Measurements from ENCODE around the gene MBD3L2. TPM values are rescaled to one million over a fixed set of nuclear protein-coding genes. Genes with fewer than 3 reads are reported as not detected.

MBD3L2 gene
- polyA plus RNA-seq, 12 donors = not detected

Other genes starting within 250 kb of the MBD3L2 start
- under 1 TPM in 10 of 12 donors, not detected in 2; 0.07 to 0.41 (median 0.11) TPM for gene ADGRE1, start 161.7 kb upstream of the MBD3L2 start, polyA plus RNA-seq (ENCODE audit: insufficient read length in 12 of 12)
- not detected for gene MBD3L2B, start 27.9 kb upstream of the MBD3L2 start, polyA plus RNA-seq (ENCODE audit: insufficient read length in 12 of 12)
- not detected for gene MBD3L5, start 18.7 kb upstream of the MBD3L2 start, polyA plus RNA-seq (ENCODE audit: insufficient read length in 12 of 12)
- gene MBD3L4, start 9.1 kb upstream of the MBD3L2 start, polyA plus RNA-seq (ENCODE audit: insufficient read length in 12 of 12) = not detected
- not detected for gene MBD3L3, start 9.4 kb downstream of the MBD3L2 start, polyA plus RNA-seq (ENCODE audit: insufficient read length in 12 of 12)
- 1 to 10 TPM in 11 of 12 donors, not detected in 1; 4.3 to 6.9 (median 5.6) TPM for gene ZNF557, start 20.4 kb downstream of the MBD3L2 start, polyA plus RNA-seq (ENCODE audit: insufficient read length in 12 of 12)
- 100 to 1,000 TPM in 1 of 12 donors, 10 to 100 TPM in 11; 11.1 to 138 (median 16.9) TPM for gene INSR, start 245.1 kb downstream of the MBD3L2 start, polyA plus RNA-seq (ENCODE audit: insufficient read length in 12 of 12)